KOPT-K1 (cell line): ENCODE data around the gene DDC.
"Not testable (repeated sequence)": the region's sequence is repeated elsewhere in the genome, so short reads cannot be mapped to it uniquely, and the experiment has no call there.

ENCODE experiments used
- H3K27ac ChIP-seq: fragments of 200-600 bp; sonication (generic); 2 replicates; pipeline ENCODE4 v1.5.1; 2016; ENCODE audit warnings: antibody characterized with exemption, mild to moderate bottlenecking, low read depth, low read length; ENCODE audit not compliant: poor library complexity, severe bottlenecking
- H3K36me3 ChIP-seq: fragments of 200-600 bp; sonication (generic); 2 replicates; pipeline ENCODE4 v1.5.1; 2017; ENCODE audit warnings: antibody characterized with exemption, mild to moderate bottlenecking, low read length, moderate library complexity; ENCODE audit not compliant: insufficient read depth
- H3K9me3 ChIP-seq: fragments of 200-600 bp; sonication (generic); 2 replicates; pipeline ENCODE4 v1.5.1; 2017; ENCODE audit warnings: antibody characterized with exemption, low read length, mild to moderate bottlenecking; ENCODE audit not compliant: insufficient read depth, poor library complexity, severe bottlenecking

DDC gene

GRCh38 chr7:50594136-50594535 is 28.9 kb upstream of the DDC start:
- peak overlapping the region; percentile 35 for H3K27ac ChIP-seq
- no peaks in the 10 kb centered on the region for H3K36me3 ChIP-seq
- H3K9me3 ChIP-seq = no peaks in the 10 kb centered on the region

DNA sequence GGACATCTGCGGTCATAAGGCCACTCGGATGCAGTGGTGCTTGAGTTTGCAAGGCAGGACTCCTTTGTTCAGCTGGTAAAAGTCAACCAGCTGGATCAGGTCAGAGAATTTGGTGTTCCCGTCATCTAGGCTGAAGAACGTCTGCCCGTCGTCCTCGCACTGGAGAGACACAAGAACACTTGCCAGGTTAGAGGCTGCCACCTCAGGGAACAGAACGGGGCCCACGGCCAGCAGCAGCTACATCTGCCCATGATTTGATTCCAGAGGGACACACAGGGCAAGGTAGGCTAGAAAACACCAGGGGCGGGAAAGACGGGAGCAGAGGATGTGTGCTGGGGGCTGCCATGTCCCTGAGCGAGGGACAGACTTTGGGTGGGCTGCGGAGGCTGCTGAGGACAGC is 27.7 kb upstream of the DDC start:
- Histone ChIP-seq H3K27ac (no peak overlapping the region), H3K36me3 (no peaks in the 10 kb centered on the region), H3K9me3 (no peaks in the 10 kb centered on the region)

DNA sequence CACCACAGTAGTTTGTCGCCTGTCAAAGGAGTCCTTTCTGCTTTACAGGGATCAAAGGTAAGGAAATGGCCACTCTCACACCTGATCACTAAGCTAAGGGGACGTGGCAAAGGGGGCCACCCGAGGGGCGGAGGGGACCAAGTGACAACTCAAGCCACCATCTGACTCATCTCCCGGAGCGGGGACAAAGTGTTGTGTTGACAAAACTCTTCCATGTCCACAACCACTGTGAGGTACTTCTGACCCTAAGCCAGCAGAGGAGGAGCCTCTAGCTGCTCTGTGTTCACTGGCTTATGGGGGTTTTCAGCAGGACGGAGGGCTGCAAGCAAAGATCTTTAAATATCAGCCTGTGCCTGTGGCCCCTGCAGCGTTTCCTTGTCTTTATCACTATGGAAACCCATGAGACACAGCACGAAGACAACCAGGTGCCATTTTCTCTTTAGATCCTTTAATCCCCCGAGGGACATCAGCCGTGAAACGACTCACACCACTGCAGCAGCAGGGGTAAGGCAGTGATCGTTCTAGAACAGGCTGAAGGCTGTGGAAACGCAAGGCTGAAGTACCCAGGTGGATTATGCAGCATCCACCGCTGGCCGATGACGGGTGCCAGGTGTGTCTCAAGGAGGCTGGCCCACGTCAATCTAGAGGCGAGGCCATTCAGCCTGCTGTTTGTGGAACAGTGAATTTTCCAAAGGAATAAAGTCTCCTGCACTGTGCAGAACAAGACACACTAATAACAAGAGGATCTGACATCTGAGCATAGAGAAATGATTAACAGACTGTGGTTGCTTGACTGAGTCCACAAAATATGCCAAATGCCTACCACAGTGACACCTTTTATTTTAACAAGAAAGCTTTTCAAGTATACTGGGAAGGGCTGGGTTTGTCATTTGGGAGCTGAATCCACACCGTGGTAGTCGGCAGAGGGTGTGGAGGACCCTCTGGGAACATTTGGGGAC is 26.6 kb upstream of the DDC start:
- Histone ChIP-seq H3K36me3 (no peaks in the 10 kb centered on the region), H3K27ac (no peak overlapping the region)

DNA sequence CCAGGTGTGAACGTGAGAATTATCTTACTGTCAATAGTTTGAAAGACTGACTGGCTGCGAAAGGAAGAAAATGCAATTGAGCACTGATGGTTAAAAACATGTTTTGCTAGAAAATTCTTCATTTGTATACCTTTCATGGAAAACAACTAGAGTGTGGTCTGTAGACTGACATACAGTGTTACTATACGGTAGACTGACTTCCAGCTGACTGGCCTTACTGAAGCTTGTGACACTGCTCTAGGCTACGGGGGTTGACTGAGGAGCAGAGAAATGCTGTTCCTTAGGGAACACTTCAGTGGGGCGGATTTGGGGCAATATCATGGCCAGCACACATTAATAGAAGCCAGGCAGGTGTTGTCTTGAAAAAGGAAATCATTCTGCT is 25.9 kb upstream of the DDC start:
- no peak overlapping the region for H3K27ac ChIP-seq
- H3K36me3 ChIP-seq = no peaks in the 10 kb centered on the region
- no peaks in the 10 kb centered on the region for H3K9me3 ChIP-seq

More for the DNA sequence above, 26.6 kb upstream of the DDC start:
- no peaks in the 10 kb centered on the region for H3K9me3 ChIP-seq

- Histone ChIP-seq H3K9me3 (no peaks in the 10 kb centered on the region), H3K36me3 (no peaks in the 10 kb centered on the region), H3K27ac (no peak overlapping the region)
These were observed 25.3 kb upstream of the DDC start for GRCh38 chr7:50590535-50590934.

DNA sequence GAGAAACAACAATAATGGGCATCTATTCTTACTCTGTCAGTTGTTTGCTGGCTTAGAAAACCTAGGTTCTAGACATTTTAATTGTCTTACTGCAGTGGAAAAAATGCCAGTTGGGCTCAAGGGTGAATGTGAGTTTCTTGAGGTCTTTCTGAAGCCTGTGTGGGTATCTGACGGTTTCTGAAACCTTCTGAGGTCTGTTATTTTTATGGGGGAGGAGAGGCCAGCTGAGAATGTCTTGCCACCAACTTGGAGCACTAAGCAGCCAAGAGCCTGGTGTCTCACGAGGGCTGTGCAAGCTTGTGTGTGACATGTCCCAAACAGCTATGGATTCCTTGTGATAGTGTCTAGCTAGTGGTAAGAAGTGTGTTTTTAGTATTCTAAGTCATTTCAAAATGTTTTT is 24.2 kb upstream of the DDC start:
- Histone ChIP-seq H3K27ac (no peak overlapping the region), H3K9me3 (peaks cover 3% of the 10 kb centered on the region), H3K36me3 (no peaks in the 10 kb centered on the region)

DNA sequence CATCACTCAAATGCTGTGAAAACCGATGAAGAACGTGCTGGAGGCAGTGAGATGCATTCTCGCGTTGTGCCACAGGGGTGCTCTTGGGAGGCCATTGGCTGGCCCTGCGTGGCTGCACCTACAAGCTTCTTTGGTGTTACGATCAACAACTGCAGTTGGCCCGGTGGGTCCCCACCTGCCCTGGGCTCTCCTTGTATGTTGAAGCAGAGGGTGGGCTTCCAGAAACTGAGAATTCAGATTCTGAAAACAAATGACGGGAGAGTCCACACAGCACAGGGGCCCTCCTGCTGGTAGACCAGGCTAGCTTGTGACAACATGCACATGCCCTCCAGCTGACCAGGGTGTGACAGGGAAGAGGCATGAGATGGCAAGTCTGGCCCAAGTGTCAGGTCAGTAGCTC is 23.7 kb upstream of the DDC start:
- Histone ChIP-seq H3K36me3 (no peaks in the 10 kb centered on the region), H3K9me3 (peaks cover 7% of the 10 kb centered on the region), H3K27ac (no peak overlapping the region)

GRCh38 chr7:50587737-50588136 is 22.5 kb upstream of the DDC start:
- H3K9me3 ChIP-seq = peaks cover 19% of the 10 kb centered on the region
- no peak overlapping the region for H3K27ac ChIP-seq
- no peaks in the 10 kb centered on the region for H3K36me3 ChIP-seq

GRCh38 chr7:50584793-50585408 is 19.7 kb upstream of the DDC start:
- no peaks in the 10 kb centered on the region for H3K36me3 ChIP-seq
- H3K27ac ChIP-seq = no peak overlapping the region
- H3K9me3 ChIP-seq = peaks cover 19% of the 10 kb centered on the region

DNA sequence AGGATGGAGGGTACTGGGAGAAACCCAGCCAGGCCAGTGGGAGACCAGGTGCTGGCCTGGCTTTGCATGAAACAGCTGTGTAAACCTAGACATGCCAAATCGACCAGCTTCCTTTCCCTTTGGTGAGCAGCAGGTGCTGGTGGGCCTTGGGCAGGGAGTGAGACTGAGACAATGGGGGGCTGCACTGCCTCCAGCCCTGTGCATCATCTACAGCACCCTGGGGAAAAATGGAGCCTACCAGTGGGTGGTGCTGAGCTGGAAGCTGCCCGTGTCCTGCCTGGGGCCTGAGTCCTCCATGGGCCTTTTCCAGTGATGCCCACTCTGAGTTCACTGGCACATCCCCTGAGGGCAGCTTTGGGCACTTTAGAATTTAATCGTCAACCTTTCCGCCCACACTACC is 19.2 kb upstream of the DDC start:
- H3K36me3 ChIP-seq = no peaks in the 10 kb centered on the region
- H3K27ac ChIP-seq = no peak overlapping the region
- peaks cover 19% of the 10 kb centered on the region for H3K9me3 ChIP-seq

GRCh38 chr7:50583295-50583694 is 18.1 kb upstream of the DDC start:
- peaks cover 19% of the 10 kb centered on the region for H3K9me3 ChIP-seq
- H3K36me3 ChIP-seq, H3K27ac ChIP-seq: not testable (repeated sequence)

DNA sequence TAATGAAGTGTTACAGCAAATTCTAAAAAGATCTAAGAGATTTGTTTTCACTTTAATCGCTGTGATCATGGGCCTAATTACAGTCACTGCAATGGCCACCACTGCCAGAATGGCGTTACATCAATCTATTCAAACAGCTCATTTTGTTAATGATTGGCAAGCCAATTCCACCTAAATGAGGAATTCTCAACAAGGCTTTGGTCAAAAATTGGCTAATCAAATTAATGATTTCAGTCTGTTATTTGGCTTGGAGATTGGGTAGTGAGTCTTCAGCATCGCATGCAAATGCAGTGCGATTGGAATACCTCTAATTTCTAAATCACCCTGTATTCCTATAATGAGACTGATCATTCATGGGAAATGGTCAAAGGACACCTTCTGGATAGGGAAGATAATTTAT is 17.1 kb upstream of the DDC start:
- not testable (repeated sequence) for H3K36me3 ChIP-seq, H3K27ac ChIP-seq
- peaks cover 19% of the 10 kb centered on the region for H3K9me3 ChIP-seq

DNA sequence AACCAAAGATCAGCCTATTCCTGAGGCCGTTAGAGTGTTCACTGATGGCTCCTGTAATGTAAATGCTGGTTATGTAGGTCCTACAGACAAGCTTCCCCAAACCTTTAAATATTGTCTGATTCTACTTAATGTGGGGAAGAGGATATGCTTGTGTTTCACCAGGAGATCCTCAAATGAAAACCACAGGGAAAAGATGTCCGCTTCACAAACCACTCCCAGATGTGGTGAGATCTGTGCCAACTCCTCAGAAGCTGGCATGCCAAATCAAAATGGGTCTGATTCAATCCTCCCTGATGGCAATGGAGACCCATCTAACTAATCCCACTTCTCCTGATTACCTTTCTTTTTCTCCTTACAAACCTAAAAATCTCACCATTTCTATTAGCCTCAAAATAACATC is 15.5 kb upstream of the DDC start:
- H3K9me3 ChIP-seq = peaks cover 19% of the 10 kb centered on the region
- not testable (repeated sequence) for H3K36me3 ChIP-seq, H3K27ac ChIP-seq

DNA sequence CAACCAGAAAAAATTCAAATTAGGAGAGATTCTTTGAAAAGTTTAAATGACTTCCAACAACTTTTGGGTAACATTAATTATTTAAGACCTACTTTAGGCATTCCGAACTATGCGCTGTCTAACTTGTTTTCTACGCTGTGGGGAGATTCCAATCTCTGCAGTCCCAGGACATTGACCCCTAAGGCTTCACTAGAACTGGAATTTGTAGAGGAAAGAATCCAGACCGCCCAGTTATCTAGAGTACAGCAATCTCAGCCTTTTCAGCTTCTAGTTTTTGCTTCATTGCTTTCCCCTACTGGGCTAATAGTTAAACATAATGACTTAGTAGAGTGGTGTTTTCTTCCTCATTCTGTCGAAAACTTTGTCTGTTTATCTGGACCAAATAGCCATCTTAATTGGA is 14.9 kb upstream of the DDC start:
- no peaks in the 10 kb centered on the region for H3K36me3 ChIP-seq
- no peak overlapping the region for H3K27ac ChIP-seq
- peaks cover 19% of the 10 kb centered on the region for H3K9me3 ChIP-seq

GRCh38 chr7:50578105-50578504 is 12.9 kb upstream of the DDC start:
- H3K36me3 ChIP-seq, H3K27ac ChIP-seq, H3K9me3 ChIP-seq: not testable (repeated sequence)

- Histone ChIP-seq H3K36me3 (no peaks in the 10 kb centered on the region), H3K9me3 (no peaks in the 10 kb centered on the region), H3K27ac (no peak overlapping the region)
These were observed 12.4 kb upstream of the DDC start for GRCh38 chr7:50577569-50577968.
